Fibroblast of skin of scalp (primary cell): Measurements from ENCODE around the gene CASP10.
A peak's percentile ranks its signal among the peaks of the same experiment; 100 is the strongest.

Source experiments
- DNase-seq: peaks from one replicate; pipeline ENCODE4 v3.0.0-alpha.2; 2013

CASP10 gene

GRCh38 chr2:201196803-201197202, 13.9 kb downstream of the CASP10 start:
- no peak for DNase-seq

DNA sequence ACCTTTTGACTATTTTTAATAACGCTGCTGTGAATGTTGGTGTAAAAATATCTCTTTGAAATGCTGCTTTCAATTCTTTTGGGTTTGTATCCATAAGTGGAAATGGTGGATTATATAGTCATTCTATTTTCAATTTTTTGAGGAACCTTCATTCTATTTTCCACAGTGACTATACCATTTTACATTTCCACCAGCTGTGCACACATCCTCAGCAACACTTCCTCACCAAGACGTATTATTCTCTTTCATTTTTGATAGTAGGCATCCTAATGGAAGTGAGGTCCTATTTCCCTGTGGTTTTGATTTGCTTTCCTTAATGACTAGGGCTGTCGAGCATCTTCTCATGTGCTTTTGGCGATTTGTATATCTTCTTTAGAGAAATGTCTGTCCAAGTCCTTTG, 14.8 kb downstream of the CASP10 start:
- DNase-seq = no peak

- no peak for DNase-seq
Measured at GRCh38 chr2:201199847-201200246, 16.9 kb downstream of the CASP10 start.

DNA sequence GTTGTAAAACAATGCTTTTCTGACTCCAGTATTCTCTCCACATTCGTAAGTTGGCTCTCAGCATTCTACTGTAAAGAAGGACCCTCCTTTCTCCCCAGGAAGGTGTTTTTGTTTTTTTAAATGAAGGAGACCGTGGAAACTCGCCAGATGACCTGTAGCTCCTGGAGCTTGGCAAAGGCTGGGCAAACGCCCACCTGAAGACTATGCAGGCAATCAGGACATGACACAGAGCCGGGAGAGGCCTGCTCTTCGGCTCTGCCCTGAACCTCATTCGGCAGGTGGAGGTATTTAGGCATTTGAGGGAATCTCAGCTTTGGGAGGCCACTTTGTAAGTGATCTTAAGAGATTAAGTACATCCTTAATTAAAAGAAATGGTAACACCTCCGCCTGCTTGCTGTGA, 17.4 kb downstream of the CASP10 start:
- DNase-seq = no peak

DNA sequence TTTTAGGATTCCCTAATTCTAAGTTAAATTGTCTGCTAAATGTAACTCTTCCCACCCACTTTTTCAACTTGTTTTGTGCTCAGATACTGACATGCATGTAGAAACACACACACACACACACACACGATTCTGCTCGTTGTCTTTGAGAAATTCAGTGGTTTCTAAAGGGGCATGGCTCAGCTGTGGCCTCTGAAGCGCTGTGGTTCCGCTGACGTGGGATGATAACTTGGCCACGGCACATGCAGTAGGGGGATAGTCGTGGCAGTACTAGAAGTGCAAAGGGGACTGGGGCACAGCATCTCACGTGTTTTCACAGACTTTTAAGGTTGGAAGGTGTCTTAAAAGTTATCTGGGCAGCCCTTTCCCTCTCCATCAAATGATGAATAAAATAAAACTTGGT, 18.4 kb downstream of the CASP10 start:
- DNase-seq = no peak

DNA sequence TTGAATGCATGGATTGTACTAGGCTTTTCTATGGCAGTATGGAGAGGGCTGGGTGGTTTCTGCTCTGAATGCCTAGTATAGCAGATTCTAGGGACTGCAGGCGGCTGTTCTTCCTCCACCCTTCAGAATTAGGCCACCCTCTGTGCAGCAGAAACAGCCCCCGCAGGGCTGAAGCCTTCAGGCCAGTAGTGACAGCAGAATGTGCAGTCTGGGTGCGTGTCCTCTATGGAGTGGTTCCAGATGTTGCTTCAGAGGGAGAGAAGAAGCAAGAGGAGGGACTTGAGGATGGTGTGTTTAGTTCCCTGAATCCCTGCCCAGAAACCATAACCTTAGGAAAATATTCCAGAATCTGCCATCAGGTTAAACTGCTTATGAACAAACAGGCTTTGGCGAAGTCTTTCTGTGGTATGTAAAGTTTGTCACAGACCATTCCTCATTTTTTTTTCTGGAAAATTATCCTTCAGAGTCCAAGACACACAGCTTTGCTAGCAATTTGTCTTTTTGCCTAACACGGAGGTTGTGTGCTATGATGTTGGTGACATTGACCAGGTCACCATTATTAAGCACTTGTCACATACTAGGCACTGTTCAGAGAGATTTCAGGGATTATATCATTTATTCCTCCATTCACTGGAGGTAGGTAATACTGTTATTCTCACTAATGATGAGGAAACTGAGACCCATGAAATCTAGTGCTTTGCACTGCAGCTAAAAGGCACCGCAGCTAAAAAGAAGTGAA, 21.1 kb downstream of the CASP10 start:
- DNase-seq = peak; percentile 86

- no peak for DNase-seq
Measured at GRCh38 chr2:201204655-201205514, 21.9 kb downstream of the CASP10 start.

DNA sequence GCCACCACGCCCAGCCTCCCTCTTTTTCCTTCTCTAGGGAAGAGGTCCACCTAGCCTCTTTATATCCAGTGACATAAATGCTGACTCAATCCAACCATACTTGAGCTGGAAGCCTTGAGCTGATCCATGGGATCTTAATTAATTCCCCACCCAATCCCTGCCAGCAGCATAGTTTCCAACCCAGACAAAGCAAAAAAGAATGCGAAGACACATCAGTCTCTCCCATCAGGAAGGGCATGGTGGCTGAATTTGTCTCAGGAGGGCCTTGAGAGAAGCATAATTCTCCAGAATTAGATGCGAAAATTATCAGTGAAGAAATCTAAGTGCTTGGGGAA, 22.5 kb downstream of the CASP10 start:
- peak; percentile 67 for DNase-seq

GRCh38 chr2:201208563-201209252, 25.8 kb downstream of the CASP10 start:
- DNase-seq = no peak

GRCh38 chr2:201215963-201216362, 33.0 kb downstream of the CASP10 start:
- no peak for DNase-seq

DNA sequence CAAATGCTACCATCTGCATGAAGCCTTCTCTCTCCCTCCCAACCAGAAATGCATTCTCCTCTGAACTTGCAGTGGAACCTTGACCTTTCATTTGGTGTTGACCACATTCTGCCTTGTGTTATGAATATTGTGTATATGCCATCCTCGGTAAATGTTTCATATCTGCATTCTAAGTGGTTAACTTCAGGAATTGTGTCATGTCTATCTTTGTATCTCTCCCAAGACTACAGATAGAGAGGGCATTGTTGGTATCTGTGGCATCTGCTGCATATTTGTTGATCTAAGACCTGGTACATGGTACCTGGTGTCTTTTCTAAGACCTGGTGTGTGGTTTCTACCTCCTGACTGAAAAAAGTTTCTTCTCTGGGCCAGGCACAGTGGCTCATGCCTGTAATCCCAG, 34.0 kb downstream of the CASP10 start:
- no peak for DNase-seq

- no peak for DNase-seq
Measured at GRCh38 chr2:201218780-201219179, 35.8 kb downstream of the CASP10 start.

- DNase-seq = no peak
Measured at GRCh38 chr2:201219328-201220096, 36.6 kb downstream of the CASP10 start.

GRCh38 chr2:201220102-201220570, 37.2 kb downstream of the CASP10 start:
- DNase-seq = no peak

- DNase-seq = no peak
Measured at GRCh38 chr2:201223089-201224073, 40.4 kb downstream of the CASP10 start.

GRCh38 chr2:201228271-201228911, 45.5 kb downstream of the CASP10 start:
- no peak for DNase-seq

DNA sequence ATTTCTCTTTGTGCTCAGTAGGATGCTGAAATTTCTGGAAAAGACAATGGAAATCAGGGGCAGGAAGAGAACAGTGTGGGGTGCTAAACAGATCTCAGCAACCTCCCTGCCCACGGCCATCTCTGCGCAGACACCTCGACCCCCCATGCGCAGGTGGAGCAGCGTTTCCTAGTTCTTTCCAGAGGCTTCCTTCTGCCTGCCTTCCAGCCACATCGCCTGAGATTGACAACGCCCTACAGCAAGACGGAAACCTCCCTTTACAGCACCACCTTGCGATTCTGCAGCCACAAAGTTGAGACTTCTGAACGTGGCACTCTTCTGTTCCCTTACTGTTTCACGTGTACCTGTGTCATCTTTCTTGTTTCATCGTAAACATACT, 46.0 kb downstream of the CASP10 start:
- no peak for DNase-seq

GRCh38 chr2:201231781-201232466, 49.0 kb downstream of the CASP10 start:
- DNase-seq = peak; percentile 91

GRCh38 chr2:201232467-201232815, 49.5 kb downstream of the CASP10 start:
- no peak for DNase-seq

DNA sequence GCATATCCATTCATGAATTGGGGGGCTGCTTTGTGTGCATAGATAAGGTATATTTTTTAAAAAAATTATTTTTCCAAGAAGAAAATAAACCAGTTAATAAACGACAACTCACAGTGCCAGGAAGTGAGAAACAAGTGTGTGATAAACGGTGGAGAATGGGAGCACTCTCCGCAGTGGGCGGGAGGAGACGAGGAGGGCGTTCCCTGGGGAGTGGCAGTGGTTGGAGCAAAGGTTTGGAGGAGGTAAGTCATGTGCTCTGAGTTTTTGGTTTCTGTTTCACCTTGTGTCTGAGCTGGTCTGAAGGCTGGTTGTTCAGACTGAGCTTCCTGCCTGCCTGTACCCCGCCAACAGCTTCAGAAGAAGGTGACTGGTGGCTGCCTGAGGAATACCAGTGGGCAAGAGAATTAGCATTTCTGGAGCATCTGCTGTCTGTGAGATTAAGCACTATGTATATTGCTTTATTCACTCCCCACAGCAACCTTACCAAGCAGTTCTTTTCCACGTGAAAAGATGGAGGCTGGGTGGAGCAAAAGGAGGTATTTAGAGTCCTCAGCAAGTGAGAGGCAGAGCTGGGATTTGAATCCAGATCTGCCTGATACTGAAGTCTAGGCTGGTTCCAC, 50.4 kb downstream of the CASP10 start:
- no peak for DNase-seq
